ENCODE results near the gene CHMP1B. TPM values are rescaled to one million over a fixed set of nuclear protein-coding genes. Genes with fewer than 3 reads are reported as not detected.

Gene CHMP1B
- total RNA-seq, 1 donor from 2014 or later, result 50.3 TPM

- Mint-ChIP-seq H3K4me1 (ENCODE audit: unreplicated experiment) (peaks cover 8% of the 10 kb centered on the region), H3K27me3 (ENCODE audit: unreplicated experiment) (no peaks in the 10 kb centered on the region), H3K9me3 (ENCODE audit: unreplicated experiment) (peaks cover 4% of the 10 kb centered on the region), H3K27ac (ENCODE audit: unreplicated experiment) (no peak overlapping the region), H3K36me3 (ENCODE audit: unreplicated experiment) (no peaks in the 10 kb centered on the region), H3K4me3 (ENCODE audit: unreplicated experiment) (no peak overlapping the region)
- TF ChIP-seq CTCF (IDR thresholded peaks at IDR 0.05), result no peak
- DNase-seq (ENCODE audit: extremely low spot score, unreplicated experiment), result no peak
These were observed 43.0 kb upstream of the CHMP1B start for GRCh38 chr18:11808001-11808855.

GRCh38 chr18:11809895-11810294, 41.3 kb upstream of the CHMP1B start:
- H3K27ac Mint-ChIP-seq (ENCODE audit: unreplicated experiment), result no peak overlapping the region
- no peak for TF ChIP-seq CTCF (IDR thresholded peaks at IDR 0.05)
- peaks cover 8% of the 10 kb centered on the region for H3K4me1 Mint-ChIP-seq (ENCODE audit: unreplicated experiment)
- H3K36me3 Mint-ChIP-seq (ENCODE audit: unreplicated experiment), result no peaks in the 10 kb centered on the region
- no peak for DNase-seq (ENCODE audit: extremely low spot score, unreplicated experiment)
- H3K4me3 Mint-ChIP-seq (ENCODE audit: unreplicated experiment), result no peak overlapping the region
- peaks cover 4% of the 10 kb centered on the region for H3K9me3 Mint-ChIP-seq (ENCODE audit: unreplicated experiment)
- H3K27me3 Mint-ChIP-seq (ENCODE audit: unreplicated experiment), result peaks cover 5% of the 10 kb centered on the region

DNA sequence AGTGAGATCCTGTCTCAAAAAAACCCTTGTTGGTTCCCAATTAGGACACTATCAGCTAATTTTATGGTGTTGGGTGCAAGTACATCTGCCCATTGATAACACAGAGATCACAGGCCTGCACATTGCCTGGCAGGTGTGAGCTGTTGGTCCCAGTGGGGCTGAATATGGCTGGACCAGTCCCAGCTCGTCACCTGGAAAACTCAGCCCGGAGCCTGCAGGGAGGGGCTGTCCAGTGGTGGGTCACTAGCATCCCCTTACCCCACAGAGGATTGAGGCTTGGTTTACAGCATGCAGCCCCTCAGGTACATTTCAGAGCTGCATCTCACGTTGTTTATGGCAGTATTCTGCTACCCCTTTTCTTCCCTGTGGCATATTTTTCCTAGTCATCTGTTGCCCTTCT, 40.8 kb upstream of the CHMP1B start:
- Mint-ChIP-seq H3K9me3 (ENCODE audit: unreplicated experiment) (peaks cover 4% of the 10 kb centered on the region), H3K27me3 (ENCODE audit: unreplicated experiment) (peaks cover 10% of the 10 kb centered on the region), H3K36me3 (ENCODE audit: unreplicated experiment) (no peaks in the 10 kb centered on the region), H3K4me3 (ENCODE audit: unreplicated experiment) (no peak overlapping the region), H3K4me1 (ENCODE audit: unreplicated experiment) (peaks cover 8% of the 10 kb centered on the region), H3K27ac (ENCODE audit: unreplicated experiment) (no peak overlapping the region)
- no peak for DNase-seq (ENCODE audit: extremely low spot score, unreplicated experiment)
- no peak for TF ChIP-seq CTCF (IDR thresholded peaks at IDR 0.05)

GRCh38 chr18:11811009-11811408, 40.2 kb upstream of the CHMP1B start:
- H3K9me3 Mint-ChIP-seq (ENCODE audit: unreplicated experiment), result peaks cover 4% of the 10 kb centered on the region
- no peak overlapping the region for H3K27ac Mint-ChIP-seq (ENCODE audit: unreplicated experiment)
- TF ChIP-seq CTCF (IDR thresholded peaks at IDR 0.05), result no peak
- H3K4me3 Mint-ChIP-seq (ENCODE audit: unreplicated experiment), result no peak overlapping the region
- H3K27me3 Mint-ChIP-seq (ENCODE audit: unreplicated experiment), result peaks cover 10% of the 10 kb centered on the region
- no peaks in the 10 kb centered on the region for H3K36me3 Mint-ChIP-seq (ENCODE audit: unreplicated experiment)
- DNase-seq (ENCODE audit: extremely low spot score, unreplicated experiment), result no peak
- H3K4me1 Mint-ChIP-seq (ENCODE audit: unreplicated experiment), result peaks cover 8% of the 10 kb centered on the region

DNA sequence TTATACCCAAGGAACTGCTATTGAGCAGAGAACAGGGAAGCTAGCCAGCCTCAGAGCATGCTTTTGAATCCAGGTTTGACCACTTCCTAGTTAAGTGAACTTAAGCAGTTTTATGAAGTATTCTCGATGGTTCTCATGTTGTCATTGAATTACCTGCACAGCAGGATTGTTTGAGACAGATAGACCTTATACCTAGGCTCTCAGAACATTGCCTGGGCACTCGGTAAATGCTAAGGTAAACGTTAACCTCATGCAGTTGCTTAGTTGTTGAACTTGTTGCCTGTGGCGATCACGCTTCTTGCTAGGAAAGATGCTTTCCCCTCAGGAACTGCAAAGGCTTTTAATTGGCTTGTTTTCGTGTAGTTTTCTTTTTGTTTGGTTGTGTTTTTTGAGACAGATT, 34.0 kb upstream of the CHMP1B start:
- DNase-seq (ENCODE audit: extremely low spot score, unreplicated experiment), result no peak
- Mint-ChIP-seq H3K4me3 (ENCODE audit: unreplicated experiment) (no peak overlapping the region), H3K27me3 (ENCODE audit: unreplicated experiment) (peaks cover 37% of the 10 kb centered on the region), H3K27ac (ENCODE audit: unreplicated experiment) (no peak overlapping the region), H3K9me3 (ENCODE audit: unreplicated experiment) (no peaks in the 10 kb centered on the region), H3K4me1 (ENCODE audit: unreplicated experiment) (no peaks in the 10 kb centered on the region), H3K36me3 (ENCODE audit: unreplicated experiment) (no peaks in the 10 kb centered on the region)
- TF ChIP-seq CTCF (IDR thresholded peaks at IDR 0.05), result no peak

Data from osteocyte (in vitro differentiated cells).